Stimulated activated CD4-positive, alpha-beta T cell treated with anti-CD3 and anti-CD28 coated beads, Interleukin-2, amount 100 ng/mL, for 48 hours (primary cell): ENCODE results near the gene PRR19.

Experiments used
- DNase-seq, 2 donors: peaks; one replicate each; pipeline ENCODE4 v3.0.0-alpha.2; 2020

PRR19 gene

DNA sequence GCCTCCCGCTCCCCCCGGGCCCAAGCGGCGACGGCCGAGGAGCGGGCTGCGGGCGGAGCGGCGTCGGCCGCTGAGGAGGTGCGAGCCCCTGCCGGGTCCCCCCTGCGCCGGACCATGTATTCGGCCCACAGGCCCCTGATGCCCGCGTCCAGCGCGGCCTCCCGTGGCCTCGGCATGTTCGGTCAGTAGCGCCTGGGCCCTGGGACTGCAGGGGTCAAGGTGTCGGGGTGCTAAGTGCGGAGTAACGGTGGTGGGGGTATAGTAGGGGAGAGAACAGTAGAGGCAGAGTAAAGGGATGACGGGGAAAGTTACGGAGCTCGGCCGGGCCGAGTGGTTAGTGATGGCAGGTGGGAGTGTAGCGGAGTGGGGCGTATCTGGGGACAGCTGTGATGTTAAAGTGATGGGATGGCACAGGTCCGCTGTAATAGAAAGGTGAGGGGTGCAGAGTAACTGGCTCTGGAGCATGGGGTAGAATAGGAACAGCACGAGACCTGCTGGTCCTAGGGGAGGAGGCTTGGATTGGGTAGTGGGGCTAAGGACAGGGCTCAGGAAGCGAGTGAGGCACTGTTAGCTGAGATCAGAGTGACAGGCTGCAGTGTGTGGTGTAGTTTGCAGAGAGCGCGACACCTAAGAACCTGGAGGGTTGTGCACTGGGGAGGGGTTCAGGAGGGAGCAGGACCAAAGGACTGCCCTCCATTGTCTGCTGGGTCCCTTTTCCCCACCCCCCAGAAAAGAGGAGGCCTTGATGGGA, 17.2 kb upstream of the PRR19 start:
- DNase-seq: no peak

DNA sequence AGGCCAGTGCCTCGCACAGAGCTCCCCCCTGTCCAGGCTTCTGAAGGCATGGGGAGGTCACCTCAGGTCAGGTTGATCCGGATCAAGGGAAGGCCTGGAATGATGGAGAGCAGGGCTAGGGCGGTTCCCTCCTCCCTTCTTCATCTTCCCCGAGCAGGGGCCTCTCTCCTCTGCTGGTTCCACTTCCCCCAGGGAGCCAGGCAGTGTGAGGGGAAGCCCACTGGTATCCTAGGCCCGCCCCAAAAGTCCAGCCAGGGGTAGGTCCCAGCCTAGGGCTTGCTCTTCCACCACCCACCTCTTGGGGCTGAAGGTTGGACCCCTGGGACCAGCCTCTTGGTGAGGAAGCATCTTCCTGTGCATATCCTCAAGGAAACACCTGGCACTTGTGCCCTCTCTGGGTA, 16.4 kb upstream of the PRR19 start:
- no peak for DNase-seq

- DNase-seq: no peak
Measured at GRCh38 chr19:42285988-42286348, 16.0 kb upstream of the PRR19 start.

GRCh38 chr19:42286349-42287016, 15.4 kb upstream of the PRR19 start:
- no peak for DNase-seq

- no peak for DNase-seq
Measured at GRCh38 chr19:42287017-42287826, 14.7 kb upstream of the PRR19 start.

- no peak for DNase-seq
Measured at GRCh38 chr19:42287827-42288107, 14.2 kb upstream of the PRR19 start.

DNA sequence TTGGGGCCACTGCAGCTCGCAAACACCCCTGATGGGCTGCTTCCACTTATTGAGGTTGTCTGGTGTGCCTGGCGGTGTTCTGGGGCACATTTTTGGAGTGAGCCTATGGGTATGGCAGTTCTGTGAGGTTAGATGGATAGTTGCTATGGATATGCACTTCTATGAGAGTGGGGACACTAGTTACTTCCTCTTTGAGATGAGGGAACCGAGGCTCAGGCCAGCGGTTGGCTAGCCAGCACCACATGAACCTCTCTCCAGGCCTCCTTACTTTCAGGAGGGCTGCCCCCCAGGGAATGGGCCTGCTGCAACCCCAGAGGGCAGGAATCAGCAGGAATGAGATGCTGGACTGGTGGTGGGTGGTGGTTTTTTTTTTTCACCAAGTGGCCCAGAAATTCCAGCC, 13.5 kb upstream of the PRR19 start:
- DNase-seq: no peak

- no peak for DNase-seq
Measured at GRCh38 chr19:42288881-42289555, 12.9 kb upstream of the PRR19 start.

- no peak for DNase-seq
Measured at GRCh38 chr19:42289556-42290041, 12.3 kb upstream of the PRR19 start.

GRCh38 chr19:42290136-42290522, 11.8 kb upstream of the PRR19 start:
- DNase-seq: no peak

DNA sequence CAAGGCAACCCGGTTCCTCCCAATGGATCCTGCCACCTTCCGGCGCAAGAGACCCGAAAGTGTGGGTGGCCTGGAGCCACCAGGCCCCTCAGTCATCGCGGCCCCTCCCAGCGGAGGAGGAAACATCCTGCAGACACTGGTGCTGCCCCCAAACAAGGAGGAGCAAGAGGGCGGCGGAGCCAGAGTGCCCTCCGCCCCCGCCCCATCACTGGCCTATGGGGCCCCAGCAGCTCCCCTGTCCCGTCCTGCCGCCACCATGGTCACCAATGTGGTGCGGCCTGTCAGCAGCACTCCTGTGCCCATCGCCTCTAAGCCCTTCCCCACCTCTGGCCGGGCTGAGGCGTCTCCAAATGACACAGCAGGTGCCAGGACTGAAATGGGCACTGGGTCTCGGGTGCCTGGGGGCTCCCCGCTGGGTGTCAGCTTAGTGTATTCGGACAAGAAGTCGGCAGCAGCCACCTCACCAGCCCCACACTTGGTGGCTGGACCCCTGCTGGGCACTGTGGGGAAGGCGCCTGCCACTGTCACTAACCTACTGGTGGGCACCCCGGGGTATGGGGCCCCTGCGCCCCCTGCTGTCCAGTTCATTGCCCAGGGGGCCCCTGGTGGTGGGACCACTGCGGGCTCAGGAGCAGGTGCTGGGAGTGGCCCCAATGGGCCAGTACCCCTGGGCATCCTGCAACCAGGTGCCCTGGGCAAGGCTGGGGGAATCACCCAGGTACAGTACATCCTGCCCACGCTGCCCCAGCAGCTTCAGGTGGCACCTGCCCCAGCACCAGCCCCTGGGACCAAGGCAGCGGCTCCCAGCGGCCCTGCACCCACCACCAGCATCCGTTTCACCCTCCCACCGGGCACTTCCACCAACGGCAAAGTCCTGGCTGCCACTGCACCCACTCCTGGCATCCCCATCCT, 11.2 kb upstream of the PRR19 start:
- DNase-seq: peak; percentile 39 to 55

DNA sequence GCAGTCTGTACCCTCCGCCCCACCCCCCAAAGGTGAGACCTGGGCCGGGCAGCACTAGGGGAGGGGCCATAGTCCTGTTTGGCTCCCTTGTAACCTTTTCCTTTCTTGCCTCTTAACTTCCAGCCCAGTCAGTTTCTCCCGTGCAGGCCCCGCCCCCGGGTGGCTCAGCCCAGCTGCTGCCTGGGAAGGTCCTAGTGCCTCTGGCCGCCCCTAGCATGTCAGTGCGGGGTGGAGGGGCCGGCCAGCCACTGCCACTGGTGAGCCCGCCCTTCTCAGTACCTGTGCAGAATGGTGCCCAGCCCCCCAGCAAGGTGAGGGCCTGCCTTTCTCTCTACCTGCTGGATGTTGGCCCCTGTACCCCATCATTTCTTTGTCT, 10.5 kb upstream of the PRR19 start:
- DNase-seq: no peak

- no peak for DNase-seq
Measured at GRCh38 chr19:42292042-42292960, 9.6 kb upstream of the PRR19 start.

DNA sequence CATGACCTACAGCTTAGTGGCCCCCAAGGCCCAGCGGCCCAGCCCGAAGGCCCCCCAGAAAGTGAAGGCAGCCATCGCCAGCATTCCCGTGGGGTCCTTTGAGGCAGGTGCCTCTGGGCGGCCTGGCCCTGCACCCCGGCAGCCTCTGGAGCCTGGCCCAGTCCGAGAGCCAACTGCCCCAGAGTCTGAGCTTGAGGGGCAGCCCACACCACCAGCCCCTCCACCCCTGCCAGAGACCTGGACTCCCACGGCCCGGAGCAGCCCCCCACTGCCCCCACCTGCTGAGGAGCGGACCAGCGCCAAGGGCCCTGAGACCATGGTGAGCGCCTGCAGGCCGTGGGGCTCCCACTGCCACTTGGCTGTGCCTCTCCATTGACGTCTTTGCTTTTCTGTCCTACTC, 9.0 kb upstream of the PRR19 start:
- no peak for DNase-seq

GRCh38 chr19:42293540-42293939, 8.4 kb upstream of the PRR19 start:
- DNase-seq: no peak

GRCh38 chr19:42293948-42294347, 8.0 kb upstream of the PRR19 start:
- DNase-seq: no peak

DNA sequence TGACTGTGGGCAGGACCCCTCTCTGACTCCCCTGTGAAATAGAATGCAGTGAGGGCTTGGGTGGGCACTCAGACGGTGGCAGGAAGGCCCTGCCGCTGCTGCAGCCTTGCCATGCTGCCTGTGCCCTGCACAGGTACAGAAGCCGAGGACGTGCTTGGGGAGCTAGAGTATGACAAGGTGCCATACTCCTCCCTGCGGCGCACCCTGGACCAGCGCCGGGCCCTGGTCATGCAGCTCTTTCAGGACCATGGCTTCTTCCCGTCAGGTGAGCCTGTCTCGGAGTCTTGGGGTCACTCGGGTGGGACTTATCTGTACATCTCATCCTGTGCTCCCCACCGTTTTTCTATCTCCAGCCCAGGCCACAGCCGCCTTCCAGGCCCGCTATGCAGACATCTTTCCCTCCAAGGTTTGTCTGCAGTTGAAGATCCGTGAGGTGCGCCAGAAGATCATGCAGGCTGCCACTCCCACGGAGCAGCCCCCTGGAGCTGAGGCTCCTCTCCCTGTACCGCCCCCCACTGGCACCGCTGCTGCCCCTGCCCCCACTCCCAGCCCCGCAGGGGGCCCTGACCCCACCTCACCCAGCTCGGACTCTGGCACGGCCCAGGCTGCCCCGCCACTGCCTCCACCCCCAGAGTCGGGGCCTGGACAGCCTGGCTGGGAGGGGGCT, 7.3 kb upstream of the PRR19 start:
- no peak for DNase-seq

DNA sequence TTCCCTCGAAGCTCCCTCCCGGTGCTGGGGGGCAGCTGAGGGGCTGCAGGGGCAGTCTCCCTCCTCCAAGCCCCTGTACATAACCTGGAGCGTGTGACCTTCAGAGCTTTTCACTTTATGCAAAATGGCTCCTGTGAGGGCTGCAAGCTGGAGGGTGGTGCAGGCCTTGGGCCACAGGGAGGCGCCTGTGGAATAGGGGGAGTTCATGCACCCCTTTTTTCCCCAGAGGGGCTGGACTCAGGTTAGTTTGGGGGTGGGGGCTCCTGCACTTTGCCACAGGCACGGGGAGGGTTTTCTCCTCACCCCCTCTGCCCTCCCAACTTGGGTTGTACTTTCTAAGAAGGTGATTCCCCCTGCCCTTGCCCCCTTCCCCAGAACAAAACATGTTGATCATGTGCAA, 6.6 kb upstream of the PRR19 start:
- DNase-seq: no peak

- DNase-seq: peak; percentile 91 to 95
Measured at GRCh38 chr19:42295831-42296525, 6.0 kb upstream of the PRR19 start.

DNA sequence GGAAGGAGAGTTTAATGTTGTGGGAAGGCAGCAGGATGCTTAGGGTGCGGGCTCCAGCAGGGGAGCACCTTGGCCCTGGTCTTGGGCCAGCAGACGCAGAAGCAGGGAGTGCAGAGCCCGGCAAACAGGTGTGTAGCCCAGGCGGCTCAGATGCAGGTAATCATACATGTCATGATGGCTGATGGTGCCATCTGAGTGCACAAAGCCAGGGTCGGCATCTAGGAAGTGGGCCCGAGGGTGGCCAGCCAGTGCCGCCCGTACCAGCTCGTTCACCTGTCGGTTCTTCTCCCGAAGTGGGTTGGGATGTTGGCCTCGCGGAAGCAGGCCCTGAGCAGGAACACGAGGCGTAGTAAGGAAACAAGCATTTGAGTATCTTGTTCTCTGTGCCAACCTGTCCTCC, 4.9 kb upstream of the PRR19 start:
- DNase-seq: no peak
